H1 (cell line): Measurements from ENCODE around the gene FOSL2. TPM values are rescaled to one million over a fixed set of nuclear protein-coding genes. Genes with fewer than 3 reads are reported as not detected.

Experiments
- ASH2L ChIP-seq: fragments of 200-600, 300-600 bp; sonication (generic); IDR thresholded peaks from one replicate; pipeline ENCODE4 v1.7.1; 2017; ENCODE audit warnings: low read length
- BCL11A ChIP-seq, 2 experiments: IDR thresholded peaks; one replicate each; pipeline ENCODE4 v1.6.1; 2011; ENCODE audit warnings: low read depth in 2 of 2, low read length in 2 of 2, mild to moderate bottlenecking in 2 of 2
- CHD7 ChIP-seq: fragments of 300-600 bp; sonication (generic); IDR thresholded peaks from 2 replicates; pipeline ENCODE4 v1.7.1; 2012; ENCODE audit warnings: low read length, moderate library complexity, mild to moderate bottlenecking, inconsistent platforms; ENCODE audit not compliant: insufficient replicate concordance
- CTCF ChIP-seq, 3 experiments: IDR thresholded peaks; 1 replicate in 2 of 3; 2 replicates in 1 of 3; pipeline versions ENCODE4 v1.5.1 to v1.6.1; 2011; ENCODE audit warnings: low read length in 3 of 3, mild to moderate bottlenecking in 3 of 3, inconsistent platforms in 2 of 3, low read depth in 1 of 3, moderate library complexity in 1 of 3; ENCODE audit not compliant: insufficient read depth in 1 of 3; ENCODE audit errors: control extremely low read depth in 1 of 3
- NANOG ChIP-seq: IDR thresholded peaks from 2 replicates; pipeline ENCODE4 v1.6.1; 2011; ENCODE audit warnings: low read length, low read depth, mild to moderate bottlenecking, inconsistent platforms; ENCODE audit not compliant: insufficient read depth, poor library complexity, severe bottlenecking
- POU5F1 ChIP-seq: IDR thresholded peaks from 2 replicates; pipeline ENCODE4 v1.6.1; 2011; ENCODE audit warnings: low read depth, mild to moderate bottlenecking, low read length, moderate library complexity
- SP4 ChIP-seq: IDR thresholded peaks from 2 replicates; pipeline ENCODE4 v1.6.1; 2012; ENCODE audit warnings: low read length, inconsistent platforms
- TAF7 ChIP-seq: optimal IDR thresholded peaks from 2 replicates; pipeline ENCODE3; 2011; ENCODE audit warnings: low read depth, mild to moderate bottlenecking, inconsistent platforms, low read length, moderate library complexity, borderline replicate concordance
- YY1 ChIP-seq: IDR thresholded peaks from 2 replicates; pipeline ENCODE4 v1.6.1; 2011; ENCODE audit warnings: low read depth, mild to moderate bottlenecking, low read length
- polyA plus RNA-seq, 7 experiments: library from polyadenylated mRNA; depleted of rRNA in 3 of 7; stranded (reverse) in 5 of 7; unstranded in 2 of 7; fragments of >200 nt in 5 of 7; fragments of 200-250 nt in 2 of 7; gene quantifications; 1 replicate in 5 of 7; 2 replicates in 1 of 7; 4 replicates in 1 of 7; pipeline versions ENCODE4 v1.2.1 to v1.2.3, GENCODE V29; 2011 to 2013; ENCODE audit warnings: missing spikeins in 2 of 7, mixed read lengths in 2 of 7
- total RNA-seq: library from RNA; stranded (reverse); fragmentation: NEBNext Ultra II Directional; extraction: Animal tissue kit (Norgen Biotek cat#: 25700); gene quantifications from 2 replicates; pipeline ENCODE4 v1.2.1, GENCODE V29; 2021

Gene FOSL2
- total and polyA plus RNA-seq, 2 of the 8 experiments (the other 6 are each of a cell fraction or from before 2014, with no cell fraction given), result 1.5 to 4.5 TPM

- no peak for TF ChIP-seq CHD7
- TF ChIP-seq CTCF (IDR thresholded peaks at IDR 0.05; ENCODE audit: control extremely low read depth in 1 of 3, insufficient read depth in 1 of 3, low read depth in 1 of 3, low read length in 3 of 3), result no peak
- TF ChIP-seq TAF7, result no peak
- no peak for TF ChIP-seq POU5F1
- no peak for TF ChIP-seq NANOG
- no peak for TF ChIP-seq BCL11A (IDR thresholded peaks at IDR 0.05; ENCODE audit: low read depth in 2 of 2, low read length in 2 of 2)
- no peak for TF ChIP-seq SP4
- no peak for TF ChIP-seq ASH2L
- no peak for TF ChIP-seq YY1
Observed at GRCh38 chr2:28435814-28436351, 43.2 kb downstream of the FOSL2 start (continued).
